ENCODE measurements around the gene SLC35A3. TPM values are rescaled to one million over a fixed set of nuclear protein-coding genes. Genes with fewer than 3 reads are reported as not detected.

Gene SLC35A3
- polyA plus RNA-seq, 1 donor (not counting 4 experiments of a cell fraction or from before 2014, with no cell fraction given), result 25.9 TPM

DNA sequence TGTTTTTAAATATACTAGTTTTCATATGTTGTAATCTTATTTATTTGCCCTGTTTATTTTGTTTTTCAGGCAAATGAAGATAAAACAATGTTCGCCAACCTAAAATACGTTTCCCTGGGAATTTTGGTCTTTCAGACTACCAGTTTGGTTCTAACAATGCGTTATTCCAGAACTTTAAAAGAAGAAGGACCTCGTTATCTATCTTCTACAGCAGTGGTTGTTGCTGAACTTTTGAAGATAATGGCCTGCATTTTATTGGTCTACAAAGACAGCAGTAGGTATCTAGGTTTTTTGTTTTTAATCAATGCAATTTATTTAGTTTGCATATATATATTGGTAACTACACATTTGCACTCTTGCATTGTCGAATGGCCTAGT, 23.7 kb downstream of the SLC35A3 start:
- Histone ChIP-seq H3K27ac (ENCODE audit: control insufficient read depth, insufficient read depth, low read length) (no peak overlapping the region), H3K27me3 (ENCODE audit: control insufficient read depth, extremely low read depth, insufficient read depth, low read length) (no peaks in the 10 kb centered on the region), H3K79me2 (ENCODE audit: control insufficient read depth, insufficient read depth, low read length) (peaks cover 20% of the 10 kb centered on the region), H3K4me2 (ENCODE audit: control insufficient read depth, extremely low read depth, insufficient read depth, low read depth, low read length) (no peak overlapping the region), H3K4me1 (ENCODE audit: control insufficient read depth, extremely low read depth, insufficient read depth, low read length) (no peaks in the 10 kb centered on the region), H2AFZ (ENCODE audit: control insufficient read depth, low read length) (no peak overlapping the region), H3K9ac (ENCODE audit: control insufficient read depth, extremely low read depth, insufficient read depth, low read length) (no peak overlapping the region), H3K9me1 (ENCODE audit: control insufficient read depth, extremely low read depth, insufficient read depth, low read length) (no peaks in the 10 kb centered on the region), H3K9me3 (ENCODE audit: control insufficient read depth, low read depth, low read length) (no peaks in the 10 kb centered on the region), H3K36me3 (ENCODE audit: control insufficient read depth in 2 of 2, extremely low read depth in 1 of 2, insufficient read depth in 2 of 2, low read length in 2 of 2) (peaks cover 0 to 4% of the 10 kb centered on the region in 2 experiments), H3K4me3 (ENCODE audit: control insufficient read depth in 2 of 3, extremely low read depth in 1 of 3, insufficient read depth in 2 of 3, low read depth in 1 of 3, low read length in 3 of 3) (no peak overlapping the region), H4K20me1 (ENCODE audit: control insufficient read depth, extremely low read depth, insufficient read depth, low read length) (no peaks in the 10 kb centered on the region)
- FAIRE-seq (no peak), DNase-seq (ENCODE audit: low read depth, low spot score) (no peak)
- no peak for TF ChIP-seq EZH2 (IDR thresholded peaks at IDR 0.05; ENCODE audit: low read length)
- TF ChIP-seq, protein P1, sequence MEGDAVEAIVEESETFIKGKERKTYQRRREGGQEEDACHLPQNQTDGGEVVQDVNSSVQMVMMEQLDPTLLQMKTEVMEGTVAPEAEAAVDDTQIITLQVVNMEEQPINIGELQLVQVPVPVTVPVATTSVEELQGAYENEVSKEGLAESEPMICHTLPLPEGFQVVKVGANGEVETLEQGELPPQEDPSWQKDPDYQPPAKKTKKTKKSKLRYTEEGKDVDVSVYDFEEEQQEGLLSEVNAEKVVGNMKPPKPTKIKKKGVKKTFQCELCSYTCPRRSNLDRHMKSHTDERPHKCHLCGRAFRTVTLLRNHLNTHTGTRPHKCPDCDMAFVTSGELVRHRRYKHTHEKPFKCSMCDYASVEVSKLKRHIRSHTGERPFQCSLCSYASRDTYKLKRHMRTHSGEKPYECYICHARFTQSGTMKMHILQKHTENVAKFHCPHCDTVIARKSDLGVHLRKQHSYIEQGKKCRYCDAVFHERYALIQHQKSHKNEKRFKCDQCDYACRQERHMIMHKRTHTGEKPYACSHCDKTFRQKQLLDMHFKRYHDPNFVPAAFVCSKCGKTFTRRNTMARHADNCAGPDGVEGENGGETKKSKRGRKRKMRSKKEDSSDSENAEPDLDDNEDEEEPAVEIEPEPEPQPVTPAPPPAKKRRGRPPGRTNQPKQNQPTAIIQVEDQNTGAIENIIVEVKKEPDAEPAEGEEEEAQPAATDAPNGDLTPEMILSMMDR (optimal IDR thresholded peaks at IDR 0.05 in 1 of 3, IDR thresholded peaks at IDR 0.05 in 1 of 3, conservative IDR thresholded peaks at IDR 0.05 in 1 of 3; ENCODE audit: extremely low read depth in 1 of 3, insufficient read depth in 2 of 3, low read length in 3 of 3), result no peak
- dilution Hi-C loops (cut with MboI; ENCODE audit: extremely low pct_ligation_motif_present, low sequenced_read_pairs), result no loop called here

DNA sequence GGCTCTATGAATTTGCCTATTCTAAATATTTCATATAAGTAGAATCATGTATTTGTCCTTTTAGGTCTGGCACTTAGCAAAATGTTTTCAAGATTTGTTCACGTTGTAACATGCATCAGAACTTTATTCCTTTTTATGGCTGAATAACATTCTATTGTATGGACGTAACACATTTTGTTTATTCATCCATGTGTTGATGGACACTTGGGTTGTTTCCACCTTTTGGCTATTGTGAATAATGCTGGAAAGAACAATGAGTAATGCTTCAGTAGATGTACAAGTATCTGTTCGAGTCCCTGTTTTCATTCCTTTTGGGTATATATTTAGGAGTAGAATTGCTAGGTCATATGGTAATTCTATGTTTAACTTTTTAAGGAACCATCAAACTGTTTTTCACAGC, 24.7 kb downstream of the SLC35A3 start:
- Histone ChIP-seq H3K4me2 (ENCODE audit: control insufficient read depth, extremely low read depth, insufficient read depth, low read depth, low read length) (no peak overlapping the region), H4K20me1 (ENCODE audit: control insufficient read depth, extremely low read depth, insufficient read depth, low read length) (no peaks in the 10 kb centered on the region), H3K36me3 (ENCODE audit: control insufficient read depth in 2 of 2, extremely low read depth in 1 of 2, insufficient read depth in 2 of 2, low read length in 2 of 2) (peaks cover 0 to 4% of the 10 kb centered on the region in 2 experiments), H3K4me1 (ENCODE audit: control insufficient read depth, extremely low read depth, insufficient read depth, low read length) (no peaks in the 10 kb centered on the region), H2AFZ (ENCODE audit: control insufficient read depth, low read length) (no peak overlapping the region), H3K27ac (ENCODE audit: control insufficient read depth, insufficient read depth, low read length) (no peak overlapping the region), H3K27me3 (ENCODE audit: control insufficient read depth, extremely low read depth, insufficient read depth, low read length) (no peaks in the 10 kb centered on the region), H3K9me3 (ENCODE audit: control insufficient read depth, low read depth, low read length) (no peaks in the 10 kb centered on the region), H3K9ac (ENCODE audit: control insufficient read depth, extremely low read depth, insufficient read depth, low read length) (no peak overlapping the region), H3K79me2 (ENCODE audit: control insufficient read depth, insufficient read depth, low read length) (peaks cover 15% of the 10 kb centered on the region), H3K4me3 (ENCODE audit: control insufficient read depth in 2 of 3, extremely low read depth in 1 of 3, insufficient read depth in 2 of 3, low read depth in 1 of 3, low read length in 3 of 3) (no peak overlapping the region), H3K9me1 (ENCODE audit: control insufficient read depth, extremely low read depth, insufficient read depth, low read length) (no peaks in the 10 kb centered on the region)
- no peak for DNase-seq (ENCODE audit: low read depth, low spot score)
- dilution Hi-C loops (cut with MboI; ENCODE audit: extremely low pct_ligation_motif_present, low sequenced_read_pairs), result no loop called here
- no peak for FAIRE-seq
- TF ChIP-seq, protein P1 (optimal IDR thresholded peaks at IDR 0.05 in 1 of 3, IDR thresholded peaks at IDR 0.05 in 1 of 3, conservative IDR thresholded peaks at IDR 0.05 in 1 of 3; ENCODE audit: extremely low read depth in 1 of 3, insufficient read depth in 2 of 3, low read length in 3 of 3), result no peak
- TF ChIP-seq EZH2 (IDR thresholded peaks at IDR 0.05; ENCODE audit: low read length), result no peak

Measured in keratinocyte (primary cell).